MM.1S (cell line): ENCODE measurements around the gene ZNF3.

ENCODE experiments used
- EZH2 ChIP-seq: fragments of 300-600 bp; sonication (generic); optimal IDR thresholded peaks from 2 replicates; pipeline ENCODE3; 2017; ENCODE audit warnings: low read depth, mild to moderate bottlenecking, antibody characterized with exemption, low read length, mixed read lengths
- EZH2phosphoT487 ChIP-seq: fragments of 300-600 bp; sonication (generic); IDR thresholded peaks from 2 replicates; pipeline ENCODE4 v1.6.1; 2018; ENCODE audit warnings: antibody characterized with exemption, low read length
- TF ChIP-seq, protein P1 (sequence below): fragments of 300-600 bp; sonication (generic); IDR thresholded peaks from 2 replicates; pipeline ENCODE4 v1.5.1; 2016; ENCODE audit warnings: antibody characterized with exemption, low read length, mixed read lengths

DNA sequence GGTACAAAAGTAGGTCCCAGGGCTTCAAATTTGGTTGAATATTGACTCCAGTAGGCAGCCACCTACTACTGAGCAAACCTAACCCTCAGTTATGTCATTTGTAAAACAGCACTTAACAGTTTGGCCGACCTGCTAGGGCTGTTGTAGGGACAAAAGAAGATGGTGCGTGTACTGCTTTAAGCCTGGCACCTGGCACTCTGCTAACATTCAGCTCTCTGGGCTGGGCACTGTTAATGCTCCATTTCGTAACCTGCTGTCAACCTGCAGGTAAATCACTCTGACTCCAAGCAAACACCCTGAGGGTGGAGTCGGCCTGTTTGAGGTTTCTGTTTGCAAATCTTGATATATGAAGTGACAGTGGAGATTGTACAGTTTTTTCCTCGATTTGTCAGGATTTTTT, 58.9 kb downstream of the ZNF3 start:
- TF ChIP-seq, protein P1, sequence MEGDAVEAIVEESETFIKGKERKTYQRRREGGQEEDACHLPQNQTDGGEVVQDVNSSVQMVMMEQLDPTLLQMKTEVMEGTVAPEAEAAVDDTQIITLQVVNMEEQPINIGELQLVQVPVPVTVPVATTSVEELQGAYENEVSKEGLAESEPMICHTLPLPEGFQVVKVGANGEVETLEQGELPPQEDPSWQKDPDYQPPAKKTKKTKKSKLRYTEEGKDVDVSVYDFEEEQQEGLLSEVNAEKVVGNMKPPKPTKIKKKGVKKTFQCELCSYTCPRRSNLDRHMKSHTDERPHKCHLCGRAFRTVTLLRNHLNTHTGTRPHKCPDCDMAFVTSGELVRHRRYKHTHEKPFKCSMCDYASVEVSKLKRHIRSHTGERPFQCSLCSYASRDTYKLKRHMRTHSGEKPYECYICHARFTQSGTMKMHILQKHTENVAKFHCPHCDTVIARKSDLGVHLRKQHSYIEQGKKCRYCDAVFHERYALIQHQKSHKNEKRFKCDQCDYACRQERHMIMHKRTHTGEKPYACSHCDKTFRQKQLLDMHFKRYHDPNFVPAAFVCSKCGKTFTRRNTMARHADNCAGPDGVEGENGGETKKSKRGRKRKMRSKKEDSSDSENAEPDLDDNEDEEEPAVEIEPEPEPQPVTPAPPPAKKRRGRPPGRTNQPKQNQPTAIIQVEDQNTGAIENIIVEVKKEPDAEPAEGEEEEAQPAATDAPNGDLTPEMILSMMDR = no peak
- TF ChIP-seq EZH2 (no peak), EZH2phosphoT487 (no peak)
